ENCODE results near the gene MYO7A.
A peak's percentile ranks its signal among the peaks of the same experiment; 100 is the strongest.

Gene MYO7A

GRCh38 chr11:77193167-77193566, 65.1 kb downstream of the MYO7A start:
- no peak for TF ChIP-seq CTCF (conservative IDR thresholded peaks at IDR 0.05; ENCODE audit: low read length)
- DNase-seq (ENCODE audit: low read depth) = no peak
- H3K4me3 ChIP-seq (ENCODE audit: low read length) = no peak overlapping the region

GRCh38 chr11:77193911-77194830, 66.1 kb downstream of the MYO7A start:
- no peak overlapping the region for H3K4me3 ChIP-seq (ENCODE audit: low read length)

GRCh38 chr11:77195071-77195755, 67.2 kb downstream of the MYO7A start:
- no peak for DNase-seq (ENCODE audit: low read depth)
- no peak overlapping the region for H3K4me3 ChIP-seq (ENCODE audit: low read length)
- TF ChIP-seq CTCF (conservative IDR thresholded peaks at IDR 0.05; ENCODE audit: low read length) = no peak

More at GRCh38 chr11:77193911-77194830, 66.1 kb downstream of the MYO7A start:
- no peak for TF ChIP-seq CTCF (conservative IDR thresholded peaks at IDR 0.05; ENCODE audit: low read length)
- DNase-seq (ENCODE audit: low read depth) = no peak

- no peak for DNase-seq (ENCODE audit: low read depth)
- TF ChIP-seq CTCF (conservative IDR thresholded peaks at IDR 0.05; ENCODE audit: low read length) = no peak
- H3K4me3 ChIP-seq (ENCODE audit: low read length) = no peak overlapping the region
These were observed 68.9 kb downstream of the MYO7A start for GRCh38 chr11:77196961-77197360.

GRCh38 chr11:77197626-77198320, 69.7 kb downstream of the MYO7A start:
- no peak for TF ChIP-seq CTCF (conservative IDR thresholded peaks at IDR 0.05; ENCODE audit: low read length)
- no peak for DNase-seq (ENCODE audit: low read depth)
- H3K4me3 ChIP-seq (ENCODE audit: low read length) = no peak overlapping the region

GRCh38 chr11:77198440-77198849, 70.4 kb downstream of the MYO7A start:
- peak; percentile 22 for TF ChIP-seq CTCF (conservative IDR thresholded peaks at IDR 0.05; ENCODE audit: low read length)
- DNase-seq (ENCODE audit: low read depth) = no peak

More at GRCh38 chr11:77198440-77198849, 70.4 kb downstream of the MYO7A start:
- no peak overlapping the region for H3K4me3 ChIP-seq (ENCODE audit: low read length)

Data from AG10803 (cell line).